ENCODE measurements around the gene KANK3.
"Not testable (repeated sequence)": the region's sequence is repeated elsewhere in the genome, so short reads cannot be mapped to it uniquely, and the experiment has no call there.

DNA sequence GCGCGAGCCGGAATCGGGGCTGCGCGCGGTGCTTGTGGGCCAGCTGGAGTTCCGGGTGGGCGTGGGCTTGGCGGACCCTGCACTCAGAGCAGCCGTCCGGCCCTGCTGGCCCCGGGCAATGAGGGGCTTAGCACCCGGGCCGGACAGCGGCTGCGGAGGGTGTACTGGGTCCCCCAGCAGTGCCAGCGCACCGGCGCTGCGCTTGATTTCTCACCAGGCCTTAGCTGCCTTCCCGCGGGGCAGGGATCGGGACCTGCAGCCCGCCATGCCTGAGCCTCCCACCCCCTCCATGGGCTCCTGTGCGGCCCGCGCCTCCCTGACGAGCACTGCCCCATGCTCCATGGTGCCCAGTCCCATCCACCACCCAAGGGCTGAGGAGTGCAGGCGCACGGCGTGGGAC is 32.7 kb upstream of the KANK3 start:
- not testable (repeated sequence) for TF ChIP-seq POLR2AphosphoS5, POLR2A (IDR thresholded peaks at IDR 0.05; ENCODE audit: low read depth, low read length)
